K562 (cell line): ENCODE results near the gene KCNC3. TPM values are rescaled to one million over a fixed set of nuclear protein-coding genes. Genes with fewer than 3 reads are reported as not detected.
A peak's percentile ranks its signal among the peaks of the same experiment; 100 is the strongest.

ENCODE experiments used
- ATAC-seq: fragments of 200-7000 bp; cut with Tn5 transposase; 3 replicates; pipeline ENCODE4 v1.9.1; 2020; ENCODE audit warnings: moderate library complexity
- BruUV-seq: library from RNA; stranded (reverse); fragments of 400-500 nt; replicated peaks from 2 replicates; lab custom pipeline; 2021; lab: Mats Ljungman, UMichigan
- CTCF ChIA-PET: fragments of 300-600 bp; formaldehyde crosslinking; extraction: SDS; loops from one replicate; lab custom pipeline; 2021; ENCODE audit warnings: low intra/inter-chr PET ratio; lab: Yijun Ruan, JAX
- POLR2A ChIA-PET: fragments of 300-600, 350-650 bp; sonication (Branson Sonifier 250); formaldehyde crosslinking; extraction: SDS; loops from one replicate; lab custom pipeline; 2021; ENCODE audit warnings: antibody characterized with exemption, inconsistent platforms; lab: Yijun Ruan, JAX
- DNase-seq, 4 experiments: peaks; one replicate each; pipeline versions ENCODE4 v3.0.0 to v3.0.0-alpha.2; 2011 to 2018; ENCODE audit warnings: low spot score in 3 of 4, mixed read lengths in 3 of 4; ENCODE audit errors: extremely low read depth in 1 of 4
- FAIRE-seq: peaks from 2 replicates; lab custom pipeline; 2011; peaks lifted over from hg19 to GRCh38; lab: Jason Lieb, UNC
- H2AFZ ChIP-seq: 2 replicates; pipeline ENCODE4 v1.6.0; 2011; ENCODE audit warnings: low read depth, low read length, control low read depth, inconsistent platforms
- H3K27ac ChIP-seq: fragments of 200-600 bp; 3 replicates; pipeline ENCODE4 v1.8.0; 2011; ENCODE audit warnings: low read depth, mild to moderate bottlenecking, control low read depth, inconsistent platforms, low read length, moderate library complexity, mixed read lengths; ENCODE audit errors: extremely low read depth
- H3K27me3 ChIP-seq, 2 experiments: fragments of 300-600 bp in 1 of 2; 2 replicates in 1 of 2; 3 replicates in 1 of 2; pipeline versions ENCODE4 v1.6.0 to v1.8.0; 2011; ENCODE audit warnings: inconsistent platforms in 2 of 2, low read length in 2 of 2, mild to moderate bottlenecking in 1 of 2, mixed read lengths in 1 of 2, moderate library complexity in 1 of 2; ENCODE audit not compliant: control insufficient read depth in 2 of 2, insufficient read depth in 2 of 2
- H3K36me3 ChIP-seq: fragments of 300-600 bp; 3 replicates; pipeline ENCODE4 v1.8.0; 2011; ENCODE audit warnings: mild to moderate bottlenecking, low read length, inconsistent platforms; ENCODE audit not compliant: control insufficient read depth, insufficient read depth
- H3K4me1 ChIP-seq, 2 experiments: fragments of 200-600 bp in 1 of 2; replicated peaks in 1 of 2; 2 replicates in 1 of 2; 3 replicates in 1 of 2; pipeline versions ENCODE4 v1.5.1 to v1.8.0; 2011; ENCODE audit warnings: inconsistent platforms in 2 of 2, low read length in 2 of 2, mild to moderate bottlenecking in 1 of 2, mixed read lengths in 1 of 2, moderate library complexity in 1 of 2; ENCODE audit not compliant: control insufficient read depth in 2 of 2, insufficient read depth in 2 of 2
- H3K4me2 ChIP-seq: 2 replicates; pipeline ENCODE4 v1.6.1; 2011; ENCODE audit warnings: low read length, control low read depth, inconsistent platforms, mixed read lengths; ENCODE audit not compliant: insufficient read depth
- H3K4me3 ChIP-seq: fragments of 200-600 bp; sonication (generic), shearing (Covaris generic); 2 replicates; pipeline ENCODE4 v1.5.1; 2016; ENCODE audit warnings: control low read depth, inconsistent platforms
- H3K79me2 ChIP-seq: fragments of 200-600 bp; 3 replicates; pipeline ENCODE4 v1.8.0; 2011; ENCODE audit warnings: low read length, inconsistent platforms; ENCODE audit not compliant: control insufficient read depth, insufficient read depth
- H3K9ac ChIP-seq, 2 experiments: 2 replicates each; pipeline versions ENCODE4 v1.6.0 to v1.6.1; 2011; ENCODE audit warnings: low read depth in 2 of 2, low read length in 2 of 2, control low read depth in 1 of 2, inconsistent platforms in 1 of 2, mild to moderate bottlenecking in 1 of 2, mixed read lengths in 1 of 2; ENCODE audit not compliant: insufficient read depth in 1 of 2
- H3K9me1 ChIP-seq: one replicate; pipeline ENCODE4 v1.6.0; 2011; ENCODE audit warnings: inconsistent platforms, mild to moderate bottlenecking, low read length, moderate library complexity; ENCODE audit not compliant: control insufficient read depth, insufficient read depth
- H3K9me3 ChIP-seq: replicated peaks from 2 replicates; pipeline ENCODE4 v1.5.1; 2011; ENCODE audit warnings: low read depth, low read length, inconsistent platforms; ENCODE audit not compliant: control insufficient read depth, insufficient read depth
- H4K20me1 ChIP-seq: replicated peaks from 2 replicates; pipeline ENCODE4 v1.6.1; 2011; ENCODE audit warnings: low read length, inconsistent platforms, mixed read lengths; ENCODE audit not compliant: control insufficient read depth, insufficient read depth
- CEBPG ChIP-seq, 3 experiments: fragments of 200-800 bp in 1 of 3; sonication (Bioruptor generic) in 1 of 3; sonication (generic) in 1 of 3; formaldehyde crosslinking in 1 of 3; IDR thresholded peaks in 2 of 3; conservative IDR thresholded peaks in 1 of 3; 2 replicates each; pipeline versions ENCODE4 v1.6.1 to v1.8.0; 2016 to 2022; ENCODE audit warnings: missing compliant biosample characterization in 2 of 3, missing genetic modification characterization in 2 of 3, mild to moderate bottlenecking in 1 of 3, missing genetic modification reagents in 1 of 3
- DDX20 ChIP-seq: fragments of 450-650 bp; IDR thresholded peaks from 2 replicates; pipeline ENCODE4 v1.6.1; 2016; ENCODE audit warnings: missing genetic modification characterization, low read depth, mild to moderate bottlenecking, missing compliant biosample characterization, moderate library complexity
- EP400 ChIP-seq: fragments of 450-650 bp; IDR thresholded peaks from 2 replicates; pipeline ENCODE4 v1.6.1; 2017; ENCODE audit warnings: antibody characterized with exemption, mild to moderate bottlenecking, moderate library complexity
- ILF3 ChIP-seq: fragments of 450-650 bp; IDR thresholded peaks from 2 replicates; pipeline ENCODE4 v1.6.1; 2018; ENCODE audit warnings: antibody characterized with exemption, mild to moderate bottlenecking, moderate library complexity, borderline replicate concordance
- KLF10 ChIP-seq: fragments of 250-450 bp; sonication (Bioruptor Pico); IDR thresholded peaks from 2 replicates; pipeline ENCODE4 v1.6.1; 2021; ENCODE audit warnings: matching md5 sums
- NFXL1 ChIP-seq: fragments of 450-650 bp; formaldehyde crosslinking; IDR thresholded peaks from 2 replicates; pipeline ENCODE4 v1.4.0; 2021; ENCODE audit warnings: mild to moderate bottlenecking
- SMARCA5 ChIP-seq: fragments of 450-650 bp; IDR thresholded peaks from 2 replicates; pipeline ENCODE4 v1.6.1; 2016
- TEAD4 ChIP-seq, 2 experiments: sonication (generic) in 1 of 2; formaldehyde crosslinking in 1 of 2; IDR thresholded peaks; 2 replicates each; pipeline versions ENCODE4 v1.6.1 to v1.8.0; 2012 to 2022; ENCODE audit warnings: borderline replicate concordance in 1 of 2, inconsistent platforms in 1 of 2, low read length in 1 of 2, mild to moderate bottlenecking in 1 of 2, missing genetic modification reagents in 1 of 2
- TGIF2 ChIP-seq: sonication (generic); formaldehyde crosslinking; IDR thresholded peaks from 2 replicates; pipeline ENCODE4 v1.8.1; 2022; ENCODE audit warnings: mild to moderate bottlenecking, missing genetic modification reagents, moderate library complexity
- ZNF197 ChIP-seq: fragments of 200-800 bp; sonication (Bioruptor generic); IDR thresholded peaks from 2 replicates; pipeline ENCODE4 v1.6.1; 2016; ENCODE audit warnings: low read depth, missing genetic modification characterization, missing compliant biosample characterization
- WGBS: fragments of 100-300 bp; shearing (Covaris generic); methylation state at CpG from one replicate; pipeline ENCODE4 v1.1.6; 2016; ENCODE audit warnings: low coverage, mixed read lengths; ENCODE audit not compliant: insufficient coverage; ENCODE audit errors: missing lambda C conversion rate; 5-methylcytosine and 5-hydroxymethylcytosine counted together
- in situ Hi-C: fragments of 300-500 bp; cut with MboI; formaldehyde crosslinking; loops from 4 replicates; pipeline ENCODE4 v1.15.0; 2018; ENCODE audit warnings: inconsistent platforms, mixed read lengths
- intact Hi-C: fragments of 100-400 bp; cut with micrococcal nuclease; formaldehyde crosslinking; loops from 2 replicates; pipeline ENCODE4 v1.14.2; 2022
- polyA plus RNA-seq, 8 experiments: library from polyadenylated mRNA; depleted of rRNA in 4 of 8; stranded (reverse) in 5 of 8; unstranded in 3 of 8; fragments of >200 nt; fragmentation: Nextera tagmentation in 2 of 8; fragmentation: Illumina TruSeq in 1 of 8; extraction: Ambion mirVana in 2 of 8; extraction: Trizol in 1 of 8; gene quantifications; 2 replicates each; pipeline versions ENCODE4 v1.2.1 to v1.2.3, GENCODE V29; 2011 to 2014; ENCODE audit warnings: inconsistent platforms in 1 of 8, missing spikeins in 1 of 8
- total RNA-seq, 7 experiments: library from RNA; depleted of rRNA in 6 of 7; stranded (reverse); fragments of >200 nt in 6 of 7; fragmentation: Illumina TruSeq in 2 of 7; extraction: Trizol in 2 of 7; gene quantifications; 2 replicates each; pipeline versions ENCODE4 v1.2.1 to v1.2.3, GENCODE V29; 2011 to 2021; ENCODE audit warnings: low replicate concordance in 1 of 7
- TF ChIP-seq, protein P1 (sequence below): IDR thresholded peaks from 2 replicates; pipeline ENCODE4 v1.6.1; 2012; ENCODE audit warnings: low read depth, low read length, improper control_type of control experiment, borderline replicate concordance
- TF ChIP-seq, protein P2 (sequence below): fragments of 450-650 bp; formaldehyde crosslinking; IDR thresholded peaks from 2 replicates; pipeline ENCODE4 v1.4.0; 2022; ENCODE audit warnings: missing genetic modification characterization
- TF ChIP-seq, protein P3 (sequence below): sonication (generic); formaldehyde crosslinking; IDR thresholded peaks from 2 replicates; pipeline ENCODE4 v1.9.0; 2022; ENCODE audit warnings: mild to moderate bottlenecking, missing genetic modification reagents

KCNC3 gene
- total and polyA plus RNA-seq, 9 of the 15 experiments (the other 6 are each of a cell fraction or from before 2014, with no cell fraction given), result 0.03 to 26.2 (median 2.0) TPM

DNA sequence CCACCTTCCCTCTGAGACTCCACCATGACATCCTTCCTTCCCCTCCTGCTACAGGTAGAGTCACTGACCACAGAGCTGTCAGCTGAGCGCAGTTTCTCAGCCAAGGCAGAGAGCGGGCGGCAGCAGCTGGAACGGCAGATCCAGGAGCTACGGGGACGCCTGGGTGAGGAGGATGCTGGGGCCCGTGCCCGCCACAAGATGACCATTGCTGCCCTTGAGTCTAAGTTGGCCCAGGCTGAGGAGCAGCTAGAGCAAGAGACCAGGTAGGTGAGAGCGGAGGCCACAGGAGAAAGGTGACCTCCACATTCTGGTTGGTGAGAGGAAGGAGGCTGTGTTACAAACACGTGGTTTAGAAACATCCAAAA is 27.6 kb downstream of the KCNC3 start:
- no peak overlapping the region for H3K4me3 ChIP-seq
- H4K20me1 ChIP-seq, result 0 out of 2 replicates have a peak, but pooled peaks cover 4% of the 10 kb centered on the region
- ChIA-PET POLR2A (interaction anchor here (0.5 to 1.2 kb wide), 3 partner anchors 11 to 223 kb away, joined by 3 read pairs; no protein-coding TSS in a partner anchor), CTCF (no interaction called here)
- H2AFZ ChIP-seq, result no peak overlapping the region
- DNase-seq, result no peak
- in situ Hi-C loops (no loop called here), intact Hi-C loops (no loop called here)
- H3K4me1 ChIP-seq, result peaks cover 0 to 3% of the 10 kb centered on the region in 2 experiments; a peak in 3 of 5 replicates
- BruUV-seq, result no TSS peak
- TF ChIP-seq, protein P1, sequence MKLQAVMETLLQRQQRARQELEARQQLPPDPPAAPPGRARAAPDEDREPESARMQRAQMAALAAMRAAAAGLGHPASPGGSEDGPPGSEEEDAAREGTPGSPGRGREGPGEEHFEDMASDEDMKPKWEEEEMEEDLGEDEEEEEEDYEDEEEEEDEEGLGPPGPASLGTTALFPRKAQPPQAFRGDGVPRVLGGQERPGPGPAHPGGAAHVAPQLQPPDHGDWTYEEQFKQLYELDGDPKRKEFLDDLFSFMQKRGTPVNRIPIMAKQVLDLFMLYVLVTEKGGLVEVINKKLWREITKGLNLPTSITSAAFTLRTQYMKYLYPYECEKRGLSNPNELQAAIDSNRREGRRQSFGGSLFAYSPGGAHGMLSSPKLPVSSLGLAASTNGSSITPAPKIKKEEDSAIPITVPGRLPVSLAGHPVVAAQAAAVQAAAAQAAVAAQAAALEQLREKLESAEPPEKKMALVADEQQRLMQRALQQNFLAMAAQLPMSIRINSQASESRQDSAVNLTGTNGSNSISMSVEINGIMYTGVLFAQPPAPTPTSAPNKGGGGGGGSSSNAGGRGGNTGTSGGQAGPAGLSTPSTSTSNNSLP, result no peak
- no peak for TF ChIP-seq DDX20 (tag)
- TF ChIP-seq KLF10 (CRISPR knock-in tag), result no peak
- no peak for TF ChIP-seq EP400
- TF ChIP-seq NFXL1 (CRISPR knock-in tag), result no peak
- no peak for TF ChIP-seq ZNF197 (CRISPR knock-in tag)
- TF ChIP-seq ILF3, result no peak
- 0 out of 2 replicates have a peak, but pooled peaks have one; percentile 6 for TF ChIP-seq SMARCA5
- TF ChIP-seq TGIF2 (CRISPR knock-in tag), result no peak
- TF ChIP-seq TEAD4 (IDR thresholded peaks at IDR 0.05; ENCODE audit: low read length), result no peak
- no peak for TF ChIP-seq TEAD4 (CRISPR knock-in tag; IDR thresholded peaks at IDR 0.05; ENCODE audit: borderline replicate concordance)
- no peak for TF ChIP-seq CEBPG (CRISPR knock-in tag; IDR thresholded peaks at IDR 0.05)
- no peak for TF ChIP-seq CEBPG (tag; conservative IDR thresholded peaks at IDR 0.05 in 1 of 2, IDR thresholded peaks at IDR 0.05 in 1 of 2)
- TF ChIP-seq, protein P2, sequence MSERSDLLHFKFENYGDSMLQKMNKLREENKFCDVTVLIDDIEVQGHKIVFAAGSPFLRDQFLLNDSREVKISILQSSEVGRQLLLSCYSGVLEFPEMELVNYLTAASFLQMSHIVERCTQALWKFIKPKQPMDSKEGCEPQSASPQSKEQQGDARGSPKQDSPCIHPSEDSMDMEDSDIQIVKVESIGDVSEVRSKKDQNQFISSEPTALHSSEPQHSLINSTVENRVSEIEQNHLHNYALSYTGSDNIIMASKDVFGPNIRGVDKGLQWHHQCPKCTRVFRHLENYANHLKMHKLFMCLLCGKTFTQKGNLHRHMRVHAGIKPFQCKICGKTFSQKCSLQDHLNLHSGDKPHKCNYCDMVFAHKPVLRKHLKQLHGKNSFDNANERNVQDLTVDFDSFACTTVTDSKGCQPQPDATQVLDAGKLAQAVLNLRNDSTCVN, result no peak
- TF ChIP-seq, protein P3, sequence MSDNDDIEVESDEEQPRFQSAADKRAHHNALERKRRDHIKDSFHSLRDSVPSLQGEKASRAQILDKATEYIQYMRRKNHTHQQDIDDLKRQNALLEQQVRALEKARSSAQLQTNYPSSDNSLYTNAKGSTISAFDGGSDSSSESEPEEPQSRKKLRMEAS (CRISPR knock-in tag), result peak; percentile 30; the same call in 1 of the 2 replicates
- FAIRE-seq, result no peak
- 13% methylated on average over 9 of the region's 10 CpGs for WGBS
- ATAC-seq, result no peak
- no peaks in the 10 kb centered on the region for H3K9me1 ChIP-seq
- peaks cover 16 to 28% of the 10 kb centered on the region in 2 experiments for H3K27me3 ChIP-seq
- no peaks in the 10 kb centered on the region for H3K9me3 ChIP-seq
- no peak overlapping the region for H3K4me2 ChIP-seq
- H3K9ac ChIP-seq, result no peak overlapping the region
- H3K36me3 ChIP-seq, result no peaks in the 10 kb centered on the region
- no peaks in the 10 kb centered on the region for H3K79me2 ChIP-seq
- no peak overlapping the region for H3K27ac ChIP-seq
